ENCODE results near the gene STAT2. TPM values are rescaled to one million over a fixed set of nuclear protein-coding genes. Genes with fewer than 3 reads are reported as not detected.
A peak's percentile ranks its signal among the peaks of the same experiment; 100 is the strongest.

STAT2 gene
- total and polyA plus RNA-seq, 2 of the 13 experiments (the other 11 are each of a cell fraction or from before 2014, with no cell fraction given), result 43.5 to 84.6 TPM

DNA sequence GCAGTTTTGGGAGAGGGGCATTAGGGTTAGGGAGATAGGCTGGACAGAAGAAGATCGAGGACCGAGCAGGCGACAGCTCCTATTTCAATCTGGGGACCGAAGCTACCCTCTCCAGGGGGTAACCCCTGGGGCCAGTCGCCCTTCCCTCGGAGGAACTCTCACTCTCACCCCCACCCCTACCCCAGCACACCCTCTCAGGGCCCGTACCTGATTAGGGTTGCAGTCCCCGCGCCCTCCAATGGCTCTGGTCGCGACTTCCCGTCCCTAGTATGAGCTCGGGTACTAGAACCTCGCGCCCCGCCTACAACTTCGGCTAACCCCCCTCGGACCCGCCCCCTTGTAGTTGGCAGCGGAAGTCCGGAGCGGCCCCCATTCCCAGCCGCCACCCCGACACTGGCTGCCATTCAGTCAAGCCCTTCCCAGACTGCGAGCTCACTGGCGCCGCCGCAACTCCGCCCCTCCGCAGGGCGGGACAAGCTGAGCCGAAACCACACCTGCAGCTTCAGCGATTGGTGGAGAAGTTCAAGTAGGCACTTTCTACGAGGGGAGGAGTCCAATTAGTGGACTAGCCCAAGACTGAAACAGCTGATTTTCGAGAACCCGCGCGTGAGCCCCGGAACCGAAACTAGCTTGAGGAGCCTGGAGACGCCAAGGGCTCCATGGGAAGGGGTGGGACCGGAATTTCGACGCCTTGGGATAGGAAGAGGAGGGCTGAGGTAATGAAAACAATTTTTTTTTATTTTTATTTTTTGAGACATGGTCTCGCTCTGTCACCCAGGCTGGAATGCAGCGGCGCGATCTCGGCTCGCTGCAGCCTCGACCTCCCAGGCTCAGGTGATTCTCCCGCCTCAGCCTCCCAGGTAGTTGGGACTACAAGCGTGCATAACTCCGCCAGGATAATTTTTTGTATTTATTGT, at the start of gene STAT2 (continued):
- no peak for TF ChIP-seq ZNF253 (CRISPR knock-in tag; IDR thresholded peaks at IDR 0.05; ENCODE audit: borderline replicate concordance)
- TF ChIP-seq NCOA2 (CRISPR knock-in tag; IDR thresholded peaks at IDR 0.05), result no peak
- peak; percentile 55; the same call in 1 of the 2 replicates for TF ChIP-seq MEF2D (CRISPR knock-in tag; IDR thresholded peaks at IDR 0.05)
- no peak for TF ChIP-seq ARID2 (CRISPR knock-in tag; IDR thresholded peaks at IDR 0.05; ENCODE audit: borderline replicate concordance)
- peak; percentile 73 for TF ChIP-seq ELF1 (CRISPR knock-in tag; IDR thresholded peaks at IDR 0.05)
- no peak for TF ChIP-seq FOXM1 (CRISPR knock-in tag; IDR thresholded peaks at IDR 0.05)
- TF ChIP-seq, protein P1, sequence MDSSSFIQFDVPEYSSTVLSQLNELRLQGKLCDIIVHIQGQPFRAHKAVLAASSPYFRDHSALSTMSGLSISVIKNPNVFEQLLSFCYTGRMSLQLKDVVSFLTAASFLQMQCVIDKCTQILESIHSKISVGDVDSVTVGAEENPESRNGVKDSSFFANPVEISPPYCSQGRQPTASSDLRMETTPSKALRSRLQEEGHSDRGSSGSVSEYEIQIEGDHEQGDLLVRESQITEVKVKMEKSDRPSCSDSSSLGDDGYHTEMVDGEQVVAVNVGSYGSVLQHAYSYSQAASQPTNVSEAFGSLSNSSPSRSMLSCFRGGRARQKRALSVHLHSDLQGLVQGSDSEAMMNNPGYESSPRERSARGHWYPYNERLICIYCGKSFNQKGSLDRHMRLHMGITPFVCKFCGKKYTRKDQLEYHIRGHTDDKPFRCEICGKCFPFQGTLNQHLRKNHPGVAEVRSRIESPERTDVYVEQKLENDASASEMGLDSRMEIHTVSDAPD (CRISPR knock-in tag; IDR thresholded peaks at IDR 0.05), result 0 out of 2 replicates have a peak, but pooled peaks have one; percentile 53
- TF ChIP-seq, protein P2, sequence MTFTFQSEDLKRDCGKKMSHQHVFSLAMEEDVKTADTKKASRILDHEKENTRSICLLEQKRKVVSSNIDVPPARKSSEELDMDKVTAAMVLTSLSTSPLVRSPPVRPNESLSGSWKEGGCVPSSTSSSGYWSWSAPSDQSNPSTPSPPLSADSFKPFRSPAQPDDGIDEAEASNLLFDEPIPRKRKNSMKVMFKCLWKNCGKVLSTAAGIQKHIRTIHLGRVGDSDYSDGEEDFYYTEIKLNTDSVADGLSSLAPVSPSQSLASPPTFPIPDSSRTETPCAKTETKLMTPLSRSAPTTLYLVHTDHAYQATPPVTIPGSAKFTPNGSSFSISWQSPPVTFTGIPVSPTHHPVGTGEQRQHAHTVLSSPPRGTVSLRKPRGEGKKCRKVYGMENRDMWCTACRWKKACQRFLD (CRISPR knock-in tag; IDR thresholded peaks at IDR 0.05; ENCODE audit: borderline replicate concordance), result 0 out of 2 replicates have a peak, but pooled peaks have one; percentile 41
- TF ChIP-seq ELF3 (CRISPR knock-in tag; IDR thresholded peaks at IDR 0.05), result peak; percentile 45; the same call in 1 of the 2 replicates
- no peak; the same call in 1 of the 2 replicates for TF ChIP-seq ZNF710 (CRISPR knock-in tag; IDR thresholded peaks at IDR 0.05; ENCODE audit: borderline replicate concordance)
- TF ChIP-seq RARA (CRISPR knock-in tag; IDR thresholded peaks at IDR 0.05), result no peak
- TF ChIP-seq, protein P3, sequence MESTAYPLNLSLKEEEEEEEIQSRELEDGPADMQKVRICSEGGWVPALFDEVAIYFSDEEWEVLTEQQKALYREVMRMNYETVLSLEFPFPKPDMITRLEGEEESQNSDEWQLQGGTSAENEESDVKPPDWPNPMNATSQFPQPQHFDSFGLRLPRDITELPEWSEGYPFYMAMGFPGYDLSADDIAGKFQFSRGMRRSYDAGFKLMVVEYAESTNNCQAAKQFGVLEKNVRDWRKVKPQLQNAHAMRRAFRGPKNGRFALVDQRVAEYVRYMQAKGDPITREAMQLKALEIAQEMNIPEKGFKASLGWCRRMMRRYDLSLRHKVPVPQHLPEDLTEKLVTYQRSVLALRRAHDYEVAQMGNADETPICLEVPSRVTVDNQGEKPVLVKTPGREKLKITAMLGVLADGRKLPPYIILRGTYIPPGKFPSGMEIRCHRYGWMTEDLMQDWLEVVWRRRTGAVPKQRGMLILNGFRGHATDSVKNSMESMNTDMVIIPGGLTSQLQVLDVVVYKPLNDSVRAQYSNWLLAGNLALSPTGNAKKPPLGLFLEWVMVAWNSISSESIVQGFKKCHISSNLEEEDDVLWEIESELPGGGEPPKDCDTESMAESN (CRISPR knock-in tag; conservative IDR thresholded peaks at IDR 0.05), result peak; percentile 50
- TF ChIP-seq GRHL1 (CRISPR knock-in tag; conservative IDR thresholded peaks at IDR 0.05), result no peak
- TF ChIP-seq ISL2 (CRISPR knock-in tag; IDR thresholded peaks at IDR 0.05), result no peak; the same call in 1 of the 2 replicates
- TF ChIP-seq ZNF746 (CRISPR knock-in tag; IDR thresholded peaks at IDR 0.05), result peak; percentile 78; the same call in 1 of the 2 replicates
- TF ChIP-seq SP5 (CRISPR knock-in tag; IDR thresholded peaks at IDR 0.05; ENCODE audit: borderline replicate concordance, low read depth), result peak; percentile 72
- no peak for TF ChIP-seq FUBP1 (CRISPR knock-in tag; IDR thresholded peaks at IDR 0.05; ENCODE audit: borderline replicate concordance)
- TF ChIP-seq TP53 (CRISPR knock-in tag; conservative IDR thresholded peaks at IDR 0.05), result no peak
